ENCODE measurements around the gene DGKI.

Gene DGKI

DNA sequence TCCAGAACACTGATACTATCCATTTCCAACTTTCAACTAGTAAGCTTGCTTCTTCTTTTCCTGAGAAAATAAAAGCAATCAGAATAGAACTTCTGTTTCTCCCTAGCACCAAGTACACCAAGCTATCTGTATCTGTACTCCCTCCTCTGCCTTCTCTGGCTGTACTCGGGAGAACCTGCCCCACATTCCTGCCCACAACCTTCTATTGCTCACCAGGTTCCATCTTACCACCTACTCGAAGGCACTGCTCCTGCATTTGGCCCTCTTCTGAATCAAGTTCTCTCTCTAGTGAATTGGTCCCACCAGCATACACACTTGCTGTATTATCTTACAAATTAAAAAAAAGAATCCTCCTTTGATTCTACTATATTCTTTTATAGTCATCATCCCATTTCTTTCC, 333.7 kb downstream of the DGKI start:
- no peak for DNase-seq

DNA sequence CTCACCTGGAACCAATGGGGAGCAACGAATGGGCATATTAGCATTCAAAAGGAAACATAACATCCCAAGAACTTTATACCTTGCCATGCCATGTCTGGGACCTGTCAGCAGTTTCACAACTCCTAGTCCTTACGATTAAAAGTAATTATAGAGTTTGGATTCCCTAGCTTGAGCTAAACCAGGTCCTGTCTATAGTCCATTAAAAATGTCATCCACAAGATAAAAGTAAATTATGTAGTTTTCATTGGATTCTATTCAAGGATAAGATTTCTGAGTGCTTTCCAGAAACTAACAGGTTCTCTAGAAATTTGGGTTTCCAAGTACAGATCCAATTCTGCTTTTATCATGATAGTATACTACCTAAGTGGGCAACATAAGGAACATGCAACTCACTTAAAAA, 339.7 kb downstream of the DGKI start:
- DNase-seq: no peak

DNA sequence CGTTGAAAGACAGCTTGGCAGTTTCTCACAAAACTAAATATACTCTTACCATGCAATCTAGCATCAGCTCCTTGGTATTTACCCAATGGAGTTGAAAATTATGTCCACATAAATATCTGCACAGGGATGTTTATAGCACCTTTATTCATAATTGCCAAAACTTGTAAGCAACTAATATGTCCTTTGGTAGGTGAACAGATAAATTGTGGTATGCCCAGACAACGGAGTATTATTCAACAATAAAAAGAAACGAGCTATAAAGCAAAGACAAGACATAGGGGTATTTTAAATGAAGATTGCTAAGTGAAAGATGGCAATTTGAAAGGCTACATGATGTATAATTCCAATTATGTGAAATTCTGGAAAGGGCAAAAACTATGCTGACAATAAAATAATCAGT, 340.7 kb downstream of the DGKI start:
- no peak for DNase-seq

DNA sequence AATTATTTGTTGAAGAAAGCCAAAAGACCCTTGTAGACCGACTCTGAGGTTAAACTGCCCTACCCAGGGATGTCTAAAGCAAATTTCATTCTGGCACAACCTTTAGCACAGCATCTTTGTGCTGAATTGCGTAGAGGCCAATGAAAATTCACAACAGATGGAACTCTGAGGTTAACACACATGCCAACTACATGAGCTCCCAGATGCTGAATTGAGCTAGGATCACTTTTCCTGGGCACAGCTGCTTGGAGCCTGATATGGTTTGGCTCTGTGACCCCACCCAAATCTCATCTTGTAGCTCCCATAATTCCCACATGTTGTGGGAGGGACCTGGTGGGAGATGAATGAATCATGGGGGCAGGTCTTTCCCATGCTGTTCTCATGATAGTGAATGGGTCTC, 345.2 kb downstream of the DGKI start:
- no peak for DNase-seq

DNA sequence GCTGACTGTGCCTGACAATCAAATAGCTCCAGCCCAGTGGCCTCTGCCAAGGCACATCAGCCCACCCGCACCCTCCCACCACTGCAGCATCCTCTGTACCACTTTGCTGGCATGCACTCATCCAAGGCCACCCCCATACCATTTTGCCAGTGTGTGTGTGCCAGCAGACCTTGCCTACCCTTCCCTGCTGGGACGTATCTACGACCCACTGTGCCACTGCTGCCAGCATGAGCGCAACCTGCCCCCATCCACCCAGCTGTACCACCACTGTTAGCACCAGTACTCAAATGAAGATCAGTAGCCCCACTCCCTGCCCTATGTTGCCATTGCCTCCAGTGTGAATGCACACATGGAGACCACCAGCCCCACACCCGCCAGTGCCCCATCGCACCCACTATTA, 353.9 kb downstream of the DGKI start:
- DNase-seq: no peak

DNA sequence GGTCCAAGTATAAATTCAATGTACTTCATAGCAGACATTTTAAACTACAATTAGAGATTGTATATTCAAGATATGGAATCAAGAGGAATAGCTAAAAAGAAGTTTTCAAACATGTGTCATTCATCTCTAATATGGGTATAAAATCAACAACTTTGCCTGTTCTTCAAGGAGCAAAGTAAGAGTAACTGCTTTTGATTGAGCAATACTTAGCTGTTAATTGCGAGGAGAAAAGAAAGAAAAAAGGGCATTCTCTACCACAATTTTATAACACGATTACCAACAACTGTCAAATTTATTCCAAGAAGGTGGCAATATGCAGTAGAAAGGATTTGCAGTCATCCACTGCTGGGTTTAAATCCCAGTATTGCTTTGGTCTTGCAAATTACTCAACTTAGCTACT, 356.9 kb downstream of the DGKI start:
- no peak for DNase-seq

DNA sequence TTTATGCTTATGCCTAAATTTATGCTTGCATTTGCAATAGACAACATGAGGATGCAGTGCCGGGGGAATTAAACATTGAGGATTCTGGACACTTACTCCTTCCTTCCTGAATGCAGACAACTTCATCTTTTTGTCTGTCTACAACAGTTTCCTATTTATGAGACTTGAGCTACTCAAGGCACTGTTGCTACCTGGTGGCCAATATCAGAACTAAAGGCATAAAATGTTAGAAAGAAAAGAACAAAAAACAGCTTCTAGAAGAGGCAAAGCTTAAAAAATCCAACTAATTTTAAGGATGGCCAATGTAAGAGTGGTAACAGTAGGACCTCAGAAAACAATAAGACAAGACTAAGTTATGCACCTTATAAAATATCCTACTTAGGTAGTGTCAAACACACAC, 358.7 kb downstream of the DGKI start:
- no peak for DNase-seq

GRCh38 chr7:137485818-137486217, 361.0 kb downstream of the DGKI start:
- DNase-seq: no peak

- DNase-seq: no peak
These were observed 362.4 kb downstream of the DGKI start for GRCh38 chr7:137484326-137484725.

DNA sequence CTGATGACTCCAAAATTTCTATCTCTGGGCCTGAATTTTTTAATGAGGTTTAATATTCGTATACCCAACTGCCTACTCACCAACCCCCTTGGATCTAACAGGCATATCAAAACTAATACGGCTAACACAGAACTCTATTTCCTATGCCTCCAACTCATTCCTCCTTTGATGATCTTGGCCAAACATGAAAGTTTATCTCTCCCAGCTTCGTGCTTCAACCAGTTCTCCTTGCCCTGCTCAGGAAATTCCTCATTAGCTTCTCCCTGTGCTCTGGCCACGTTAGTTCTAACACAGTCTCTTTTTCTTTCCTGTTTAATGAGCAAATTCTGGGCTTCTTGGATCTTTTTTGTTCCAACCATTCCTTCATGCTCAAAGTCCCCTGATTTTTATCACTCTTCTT, 364.3 kb downstream of the DGKI start:
- DNase-seq: no peak

GRCh38 chr7:137480824-137481365, 365.9 kb downstream of the DGKI start:
- no peak for DNase-seq

- no peak for DNase-seq
These were observed 366.4 kb downstream of the DGKI start for GRCh38 chr7:137480401-137480800.

- DNase-seq: no peak
These were observed 369.8 kb downstream of the DGKI start for GRCh38 chr7:137476937-137477336.

DNA sequence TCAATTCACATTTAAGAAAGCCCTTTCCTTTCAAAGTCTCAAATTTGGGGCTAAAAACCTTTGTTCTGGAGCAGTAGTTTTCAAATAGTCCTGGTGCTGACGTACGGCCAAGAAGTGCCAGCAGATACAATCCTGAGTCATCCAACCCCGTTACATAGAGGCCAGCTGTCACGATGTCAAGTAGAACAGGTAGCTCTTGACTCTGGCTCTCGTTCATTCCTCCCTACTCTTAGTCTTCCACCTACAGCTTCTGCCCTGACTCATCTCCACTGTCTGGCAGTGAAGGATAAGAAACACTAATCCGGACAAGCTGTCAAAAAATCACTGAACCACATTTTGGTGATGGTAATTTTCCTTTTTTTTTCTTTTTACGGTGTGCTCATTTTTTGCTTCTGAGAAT, 370.8 kb downstream of the DGKI start:
- no peak for DNase-seq

GRCh38 chr7:137474540-137475026, 372.2 kb downstream of the DGKI start:
- no peak for DNase-seq

- DNase-seq: no peak
These were observed 375.6 kb downstream of the DGKI start for GRCh38 chr7:137471128-137471527.

DNA sequence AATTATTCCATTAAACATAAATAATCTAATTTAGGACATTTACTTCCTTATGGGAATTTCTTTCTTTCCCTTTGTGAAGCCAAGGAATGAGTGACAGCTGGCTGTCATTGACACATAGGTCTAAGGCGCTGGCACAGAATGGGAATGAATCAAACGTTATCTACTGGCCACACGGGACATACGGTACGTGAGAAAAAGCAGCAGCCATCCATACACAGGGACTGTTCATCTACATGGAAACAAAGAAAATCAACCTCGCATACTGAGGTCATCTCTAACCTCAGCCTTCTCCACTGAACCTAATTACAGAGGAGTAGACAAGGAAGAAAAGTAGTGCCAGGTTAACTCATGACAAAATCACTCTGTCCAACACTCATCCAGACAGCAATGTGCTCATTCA, 376.9 kb downstream of the DGKI start:
- DNase-seq: no peak

DNA sequence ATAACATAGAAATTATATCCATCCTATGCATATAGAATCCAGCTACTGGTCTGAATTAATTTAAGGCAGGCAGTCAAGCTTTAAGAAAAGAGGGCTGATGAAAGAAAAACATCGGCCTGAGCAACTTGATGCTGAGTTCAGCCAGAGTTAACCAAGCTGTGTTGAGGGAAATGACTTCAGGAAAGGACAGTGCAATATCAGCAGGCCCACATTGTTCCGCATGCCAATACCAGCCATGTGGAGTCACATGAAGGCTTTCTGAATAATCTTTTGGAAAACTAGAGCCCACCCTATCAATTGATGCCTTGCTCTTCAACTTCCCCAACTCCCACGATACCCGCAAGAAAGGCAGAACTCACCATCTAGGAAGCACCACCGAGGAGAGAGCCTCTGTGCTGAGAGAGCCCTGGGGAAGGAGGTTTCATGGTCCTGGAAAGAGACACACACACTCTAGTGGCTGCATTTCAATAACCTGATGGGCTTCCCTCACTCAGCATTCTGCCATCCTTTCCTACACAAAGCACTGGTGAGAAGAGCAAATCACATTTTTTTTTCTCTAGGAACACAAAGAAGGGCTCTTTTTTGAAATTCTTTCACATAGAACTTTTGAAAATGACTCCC, 377.5 kb downstream of the DGKI start:
- peak; percentile 4 for DNase-seq

DNA sequence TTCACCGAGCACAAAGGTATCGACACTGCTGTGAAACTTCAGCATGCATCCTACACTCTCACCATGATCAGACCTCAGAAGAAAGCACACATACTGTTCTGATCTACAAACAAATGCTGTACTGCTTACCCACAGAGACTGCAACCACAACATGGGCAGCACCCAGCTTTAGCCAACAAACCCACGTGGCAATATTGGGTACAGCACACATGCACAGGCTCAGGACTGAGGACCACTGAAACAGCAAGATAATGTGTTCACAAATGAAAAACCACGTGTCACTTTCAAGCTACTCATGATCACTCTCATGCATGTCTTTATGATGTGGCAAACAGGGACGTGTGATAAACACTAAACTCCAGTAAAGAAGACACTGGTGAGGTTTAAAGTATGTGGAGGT, 383.9 kb downstream of the DGKI start:
- DNase-seq: no peak

- no peak for DNase-seq
These were observed 384.6 kb downstream of the DGKI start for GRCh38 chr7:137462074-137462715.

DNA sequence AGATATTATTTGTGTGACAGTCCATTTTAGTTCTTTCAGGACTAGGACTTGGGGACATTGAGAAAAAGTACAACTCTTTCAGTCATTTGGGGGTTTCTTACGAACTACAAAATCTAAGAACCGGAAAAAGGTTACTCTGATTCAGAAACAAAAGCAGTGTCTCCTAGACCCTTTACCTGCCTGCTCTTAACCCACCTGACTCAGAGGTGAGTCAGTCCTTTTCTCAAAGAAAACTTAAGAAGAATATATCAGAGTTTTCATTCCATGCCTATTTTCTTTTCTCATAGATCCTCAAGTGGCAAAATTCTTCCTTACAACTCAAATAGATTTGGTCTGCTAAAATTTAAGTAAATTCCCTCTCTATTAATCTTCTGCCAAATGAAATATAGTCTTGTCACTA, 388.4 kb downstream of the DGKI start:
- no peak for DNase-seq

- peak; percentile 5 for DNase-seq
These were observed 392.0 kb downstream of the DGKI start for GRCh38 chr7:137454767-137455166.

DNA sequence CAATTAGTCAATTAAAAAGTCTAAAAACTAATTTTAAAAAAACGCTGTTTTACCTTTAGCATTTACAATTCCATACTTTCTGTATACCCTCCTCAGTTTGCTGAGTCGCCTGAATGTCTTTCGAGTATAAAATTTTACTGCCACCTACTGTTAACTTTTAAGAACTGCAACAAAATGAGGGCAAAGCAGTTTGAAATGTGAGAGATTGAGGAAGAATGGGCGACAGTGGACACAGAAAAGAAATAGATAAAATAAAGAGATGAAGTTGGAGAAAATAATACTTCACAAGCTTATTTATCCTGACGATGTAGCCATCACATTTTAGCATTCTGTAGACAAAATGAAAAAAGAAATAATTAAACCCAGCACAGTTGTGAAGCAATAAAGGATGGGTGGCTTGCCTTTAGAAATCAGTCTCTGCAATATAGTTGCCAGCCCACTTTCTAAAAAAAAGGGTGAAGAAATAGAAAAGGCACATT, 392.5 kb downstream of the DGKI start:
- DNase-seq: peak; percentile 66

- DNase-seq: no peak
These were observed 393.4 kb downstream of the DGKI start for GRCh38 chr7:137453356-137453755.

GRCh38 chr7:137449016-137449415, 397.8 kb downstream of the DGKI start:
- DNase-seq: no peak

Data from hematopoietic multipotent progenitor cell treated with erythropoietin and hydrocortisone succinate and interleukin-3 and kit ligand, for 4 days (in vitro differentiated cells).